HG03139 (cell line): ENCODE measurements around the gene REP15.
"Not testable (repeated sequence)": the region's sequence is repeated elsewhere in the genome, so short reads cannot be mapped to it uniquely, and the experiment has no call there.

ENCODE experiments used
- ATAC-seq: cut with Tn5 transposase; IDR thresholded peaks from one replicate; pipeline ENCODE4 v1.9.1; 2021; ENCODE audit not compliant: unreplicated experiment

Gene REP15

GRCh38 chr12:27696864-27697564, 767 bp downstream of the REP15 start:
- no peak for ATAC-seq

DNA sequence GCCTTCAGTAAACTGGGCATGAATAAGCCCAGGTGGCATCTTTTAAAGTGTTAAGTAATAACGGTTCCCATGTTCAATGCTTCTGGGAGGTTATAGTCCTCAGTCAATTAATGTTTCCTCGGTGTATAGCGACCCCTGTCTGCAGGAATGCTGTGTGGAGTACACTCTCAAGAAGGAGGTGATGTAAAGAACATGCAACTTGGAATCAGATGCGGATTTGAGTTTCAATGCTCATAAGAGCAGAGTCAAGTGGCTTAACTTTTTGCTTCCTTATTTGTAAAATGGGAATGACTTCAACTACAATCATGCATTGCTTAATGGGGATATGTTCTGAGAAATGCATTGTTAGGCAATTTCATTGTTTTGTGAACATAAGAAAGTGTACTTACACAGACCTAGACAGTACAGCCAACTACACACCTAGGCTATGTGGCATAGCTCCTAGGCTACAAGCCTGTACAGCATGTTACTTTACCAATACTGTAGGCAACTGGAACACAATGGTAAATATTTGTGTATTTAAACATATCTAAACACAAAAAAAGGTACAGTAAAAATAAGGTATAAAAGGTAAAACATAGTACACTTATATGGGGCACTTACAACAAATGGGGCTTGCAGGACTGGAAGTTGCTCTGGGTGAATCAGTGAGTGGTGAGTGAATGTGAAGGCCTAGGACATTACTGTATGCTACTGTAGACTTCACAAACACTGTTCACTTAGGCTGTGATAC, 7.6 kb downstream of the REP15 start:
- peak; percentile 70 for ATAC-seq

GRCh38 chr12:27705263-27705662, 9.0 kb downstream of the REP15 start:
- no peak for ATAC-seq

DNA sequence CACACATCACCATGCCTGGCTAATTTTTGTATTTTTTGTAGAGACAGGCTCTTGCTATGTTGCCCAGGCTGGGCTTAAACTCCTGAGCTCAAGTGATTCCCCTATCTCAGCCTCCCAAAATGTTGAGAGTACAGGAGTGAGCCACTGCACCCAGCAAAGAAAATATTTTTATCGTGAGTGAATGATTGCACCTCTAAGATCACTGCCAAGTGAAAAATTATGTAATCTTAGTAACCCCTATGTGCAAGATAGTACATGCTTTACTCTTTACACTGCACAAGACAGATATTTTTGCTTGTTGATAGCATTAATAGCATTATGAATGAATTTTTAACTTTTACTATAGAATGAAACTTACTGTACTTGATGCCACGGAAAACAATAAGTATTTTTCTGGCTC, 11.0 kb downstream of the REP15 start:
- ATAC-seq: no peak

DNA sequence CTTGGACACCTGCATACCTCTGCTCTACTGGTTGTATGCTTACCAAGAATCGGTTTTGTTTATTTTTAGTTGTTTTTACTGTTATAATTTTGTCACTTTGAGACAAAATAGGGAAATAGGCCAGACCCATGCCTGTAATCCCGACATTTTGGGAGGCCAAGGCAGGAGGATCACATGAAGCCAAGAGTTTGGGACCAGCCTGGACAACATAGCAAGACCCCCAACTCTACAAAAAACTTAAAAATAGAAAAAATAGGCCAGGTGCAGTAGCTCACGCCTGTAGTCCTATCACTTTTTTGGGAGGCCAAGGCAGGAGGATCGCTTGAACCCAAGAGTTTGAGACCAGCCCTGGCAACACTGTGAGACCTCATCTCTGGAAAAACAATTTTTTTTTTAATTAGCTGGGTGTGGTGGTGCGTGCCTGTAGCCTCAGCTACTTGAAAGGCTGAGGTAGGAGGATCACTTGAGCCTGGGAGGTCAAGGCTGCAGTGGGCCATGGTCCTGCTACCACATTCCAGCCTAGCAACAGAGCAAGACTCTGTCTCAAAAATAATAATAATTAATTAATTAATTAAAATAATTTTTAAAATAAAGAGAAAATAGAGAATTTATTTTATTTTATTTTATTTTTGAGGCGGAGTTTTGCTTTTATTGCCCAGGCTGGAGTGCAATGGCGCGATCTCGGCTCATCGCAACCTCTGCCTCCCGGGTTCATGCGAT, 13.1 kb downstream of the REP15 start:
- no peak for ATAC-seq

DNA sequence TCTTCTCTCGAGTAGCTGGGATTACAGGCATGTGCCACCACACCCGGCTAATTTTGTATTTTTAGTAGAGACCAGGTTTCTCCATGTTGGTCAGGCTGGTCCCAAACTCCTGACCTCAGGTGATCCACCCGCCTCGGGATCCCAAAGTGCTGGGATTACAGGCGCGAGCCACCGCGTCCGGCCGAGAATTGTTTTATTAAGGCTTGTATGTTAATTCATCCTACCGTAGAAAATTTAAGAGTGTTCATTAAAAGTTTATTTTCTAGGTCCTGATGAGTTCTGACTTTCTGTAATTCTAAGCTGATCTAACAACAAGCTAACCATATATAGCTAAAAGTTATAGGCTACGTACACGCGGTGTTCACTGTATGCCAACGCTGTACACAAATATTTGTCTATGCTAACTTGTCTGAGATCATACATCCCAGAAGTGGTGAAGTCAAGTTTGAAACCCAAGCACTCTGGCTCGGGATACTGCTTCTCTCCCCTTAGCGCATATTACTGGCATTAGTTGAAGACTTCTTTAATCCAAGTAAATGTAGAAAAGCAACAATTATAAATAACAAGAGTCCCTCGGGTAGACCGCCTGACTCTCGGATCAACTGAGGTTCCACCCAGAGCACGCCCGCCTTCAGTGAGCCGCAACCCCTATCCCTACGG, 13.8 kb downstream of the REP15 start:
- ATAC-seq: peak; percentile 32

GRCh38 chr12:27710592-27711316, 14.5 kb downstream of the REP15 start, which contains the start of gene MRPS35:
MRPS35 (plus strand) TSS chr12:27710832; CDS start chr12:27710844, 12 bp downstream.
- ATAC-seq: peak; percentile 95

- peak; percentile 24 for ATAC-seq
Measured at GRCh38 chr12:27711317-27711682, 15.1 kb downstream of the REP15 start.

DNA sequence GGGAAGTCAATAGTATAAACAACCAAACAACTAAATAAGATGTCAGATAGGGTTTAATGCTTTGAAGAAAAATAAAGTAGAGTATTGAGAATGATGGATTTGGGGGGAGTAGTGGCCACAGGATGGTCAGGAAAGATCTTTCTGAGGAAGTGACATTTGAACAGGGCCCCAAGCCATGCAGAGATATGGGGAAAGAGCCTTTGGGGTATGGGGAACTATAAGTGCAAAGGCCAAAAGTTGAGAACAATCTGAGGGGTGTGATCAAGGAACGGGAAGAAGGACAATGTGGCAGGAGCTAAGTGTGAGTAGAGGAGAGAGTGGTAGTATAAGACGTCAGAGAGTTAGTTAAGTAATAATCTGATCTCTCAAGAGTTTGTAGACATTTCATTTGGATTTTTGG, 15.7 kb downstream of the REP15 start:
- no peak for ATAC-seq

GRCh38 chr12:27723212-27723611, 27.0 kb downstream of the REP15 start:
- ATAC-seq: no peak

- no peak for ATAC-seq
Measured at GRCh38 chr12:27730097-27730588, 33.9 kb downstream of the REP15 start.

DNA sequence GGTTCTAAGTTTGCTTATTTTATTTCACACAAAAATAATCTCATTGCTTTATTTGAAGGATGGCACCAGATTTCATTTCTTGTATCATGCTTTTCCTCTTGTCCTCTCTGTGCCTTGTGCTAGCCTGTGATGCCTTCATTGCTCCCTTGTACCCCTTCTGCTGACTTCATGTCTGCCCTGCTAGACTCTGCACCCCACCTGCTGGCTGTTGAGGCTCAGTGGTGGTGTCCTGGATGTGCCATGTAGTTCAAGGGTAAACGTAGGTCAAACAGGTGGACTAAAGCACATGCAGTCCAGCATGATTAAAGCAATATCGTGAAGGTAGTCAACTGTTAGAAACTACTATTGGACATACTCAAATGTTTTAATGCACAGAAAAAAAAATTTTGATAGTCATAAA, 36.0 kb downstream of the REP15 start:
- ATAC-seq: no peak

- ATAC-seq: peak; percentile 65
Measured at GRCh38 chr12:27733052-27733656, 36.9 kb downstream of the REP15 start.

GRCh38 chr12:27733791-27734190, 37.5 kb downstream of the REP15 start:
- ATAC-seq: no peak

DNA sequence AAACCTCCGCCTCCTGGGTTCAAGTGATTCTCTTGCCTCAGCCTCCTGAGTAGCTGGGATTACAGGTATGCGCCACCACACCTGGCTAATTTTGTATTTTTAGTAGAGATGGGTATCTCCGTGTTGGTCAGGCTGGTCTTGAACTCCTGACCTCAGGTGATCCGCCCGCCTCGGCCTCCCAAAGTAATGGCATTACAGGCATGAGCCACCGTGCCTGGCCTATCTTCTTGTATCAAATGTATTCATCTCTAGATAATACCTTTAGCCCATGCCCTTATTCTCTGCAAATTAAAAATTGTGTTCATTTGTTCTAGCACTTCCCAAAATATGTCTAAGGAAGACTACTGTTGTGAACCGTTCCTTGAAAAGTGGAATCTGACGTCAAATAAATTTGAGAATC, 38.1 kb downstream of the REP15 start:
- ATAC-seq: not testable (repeated sequence)

DNA sequence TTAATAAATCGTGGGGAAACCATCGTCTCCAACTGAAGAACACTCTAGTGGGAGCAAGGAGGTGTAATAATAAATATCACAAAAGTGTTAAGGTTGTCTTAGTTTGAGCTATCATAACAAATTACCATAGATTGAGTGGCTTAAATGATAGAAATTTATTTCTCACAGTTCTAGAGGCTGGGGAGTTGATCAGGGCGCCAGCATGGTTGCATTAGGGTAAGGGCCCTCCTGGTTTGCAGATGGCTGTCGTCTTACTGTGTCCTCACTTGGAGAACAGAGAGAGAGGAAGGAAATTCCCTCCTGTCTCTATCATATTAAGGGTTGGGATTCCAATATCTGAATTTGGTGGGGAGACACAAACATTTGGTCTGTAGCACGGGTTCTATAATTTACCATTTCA, 47.4 kb downstream of the REP15 start:
- no peak for ATAC-seq

GRCh38 chr12:27745734-27746133, 49.5 kb downstream of the REP15 start:
- not testable (repeated sequence) for ATAC-seq
